HepG2 (cell line): ENCODE data around the gene DRAM1. TPM values are rescaled to one million over a fixed set of nuclear protein-coding genes. Genes with fewer than 3 reads are reported as not detected.

Experiments used
- ARNT2 ChIP-seq: sonication (generic); formaldehyde crosslinking; IDR thresholded peaks from 2 replicates; pipeline ENCODE4 v1.8.0; 2022; ENCODE audit warnings: mild to moderate bottlenecking, low read depth, missing genetic modification reagents, moderate library complexity
- GABPA ChIP-seq, 2 experiments: IDR thresholded peaks; 2 replicates each; pipeline ENCODE4 v1.6.1; 2011 to 2016; ENCODE audit warnings: low read depth in 2 of 2, low read length in 1 of 2, missing biosample characterization in 1 of 2, missing genetic modification characterization in 1 of 2
- HDAC6 ChIP-seq: fragments of 200-600 bp; sonication (generic); IDR thresholded peaks from 2 replicates; pipeline ENCODE4 v1.7.0; 2017; ENCODE audit warnings: mild to moderate bottlenecking, antibody characterized with exemption, low read length, low read depth
- KDM6A ChIP-seq: IDR thresholded peaks from 2 replicates; pipeline ENCODE4 v1.6.1; 2016; ENCODE audit warnings: low read depth
- NFE2 ChIP-seq: sonication (generic); formaldehyde crosslinking; IDR thresholded peaks from 2 replicates; pipeline ENCODE4 v1.4.0; 2020; ENCODE audit warnings: missing genetic modification reagents
- NRL ChIP-seq: sonication (generic); formaldehyde crosslinking; IDR thresholded peaks from 2 replicates; pipeline ENCODE4 v1.5.0; 2020; ENCODE audit warnings: missing genetic modification reagents, mild to moderate bottlenecking, moderate library complexity, borderline replicate concordance
- RNF2 ChIP-seq: fragments of 450-650 bp; conservative IDR thresholded peaks from 2 replicates; pipeline ENCODE4 v1.6.1; 2016; ENCODE audit warnings: low read depth
- SIN3A ChIP-seq: IDR thresholded peaks from 2 replicates; pipeline ENCODE4 v1.6.1; 2011; ENCODE audit warnings: low read depth, mild to moderate bottlenecking, control low read depth, low read length, borderline replicate concordance
- SNAI1 ChIP-seq: sonication (generic); formaldehyde crosslinking; IDR thresholded peaks from 2 replicates; pipeline ENCODE4 v1.5.0; 2020; ENCODE audit warnings: mild to moderate bottlenecking, missing genetic modification reagents, borderline replicate concordance
- SPEN ChIP-seq: sonication (generic); formaldehyde crosslinking; IDR thresholded peaks from 2 replicates; pipeline ENCODE4 v1.5.1; 2020; ENCODE audit warnings: low read depth, mild to moderate bottlenecking, missing genetic modification reagents
- ZFP41 ChIP-seq: sonication (generic); formaldehyde crosslinking; IDR thresholded peaks from 2 replicates; pipeline ENCODE4 v1.4.0; 2020; ENCODE audit warnings: mild to moderate bottlenecking, missing genetic modification reagents, borderline replicate concordance
- ZFY ChIP-seq: sonication (generic); formaldehyde crosslinking; IDR thresholded peaks from 2 replicates; pipeline ENCODE4 v1.4.0; 2020; ENCODE audit warnings: missing genetic modification reagents
- ZNF501 ChIP-seq: sonication (generic); formaldehyde crosslinking; IDR thresholded peaks from 2 replicates; pipeline ENCODE4 v1.5.1; 2020; ENCODE audit warnings: mild to moderate bottlenecking, moderate library complexity, missing genetic modification reagents
- ZNF644 ChIP-seq: IDR thresholded peaks from 2 replicates; pipeline ENCODE4 v1.6.1; 2016; ENCODE audit warnings: low read depth
- ZNF672 ChIP-seq: sonication (generic); formaldehyde crosslinking; IDR thresholded peaks from 2 replicates; pipeline ENCODE4 v1.8.1; 2022; ENCODE audit warnings: missing genetic modification reagents
- ZNF747 ChIP-seq: sonication (generic); formaldehyde crosslinking; IDR thresholded peaks from 2 replicates; pipeline ENCODE4 v1.8.1; 2023; ENCODE audit warnings: missing genetic modification reagents, mild to moderate bottlenecking, borderline replicate concordance
- ZNF773 ChIP-seq: sonication (generic); formaldehyde crosslinking; IDR thresholded peaks from 2 replicates; pipeline ENCODE4 v1.4.0; 2020; ENCODE audit warnings: missing genetic modification reagents, borderline replicate concordance
- ZNF879 ChIP-seq: sonication (generic); formaldehyde crosslinking; IDR thresholded peaks from 2 replicates; pipeline ENCODE4 v1.8.1; 2023; ENCODE audit warnings: missing genetic modification reagents
- ZSCAN25 ChIP-seq: sonication (generic); formaldehyde crosslinking; IDR thresholded peaks from 2 replicates; pipeline ENCODE4 v1.8.0; 2022; ENCODE audit warnings: mild to moderate bottlenecking, missing genetic modification reagents
- polyA plus RNA-seq, 8 experiments: library from polyadenylated mRNA; depleted of rRNA in 3 of 8; stranded (reverse) in 7 of 8; unstranded in 1 of 8; fragments of >200 nt; fragmentation: Illumina TruSeq in 4 of 8; extraction: Trizol in 4 of 8; gene quantifications; 2 replicates each; pipeline versions ENCODE4 v1.2.1 to v1.2.3, GENCODE V29; 2011 to 2016; ENCODE audit warnings: low read depth in 4 of 8, missing spikeins in 1 of 8, mixed read lengths in 1 of 8; ENCODE audit not compliant: insufficient read depth in 1 of 8
- total RNA-seq, 5 experiments: library from RNA; depleted of rRNA; stranded (reverse); fragments of >200 nt; fragmentation: Illumina TruSeq; extraction: Trizol; gene quantifications; 2 replicates each; pipeline ENCODE4 v1.2.3, GENCODE V29; 2016; ENCODE audit warnings: low read depth in 1 of 5
- TF ChIP-seq, protein P1 (sequence below), 2 experiments: fragments of 450-650 bp in 1 of 2; sonication (generic) in 1 of 2; formaldehyde crosslinking; IDR thresholded peaks; 2 replicates each; pipeline versions ENCODE4 v1.5.0 to v1.8.0; 2020 to 2022; ENCODE audit warnings: mild to moderate bottlenecking in 1 of 2, missing genetic modification reagents in 1 of 2
- TF ChIP-seq, protein P2 (sequence below): sonication (generic); formaldehyde crosslinking; IDR thresholded peaks from 2 replicates; pipeline ENCODE4 v1.5.1; 2020; ENCODE audit warnings: mild to moderate bottlenecking, missing genetic modification reagents
- TF ChIP-seq, protein P3 (sequence below): IDR thresholded peaks from 2 replicates; pipeline ENCODE4 v1.6.1; 2018; ENCODE audit warnings: missing genetic modification reagents
- TF ChIP-seq, protein P4 (sequence below): sonication (generic); formaldehyde crosslinking; IDR thresholded peaks from 2 replicates; pipeline ENCODE4 v1.8.1; 2023; ENCODE audit warnings: mild to moderate bottlenecking, missing genetic modification reagents

DRAM1 gene
- total and polyA plus RNA-seq, 2 of the 13 experiments (the other 11 are each of a cell fraction or from before 2014, with no cell fraction given) = 20.9 to 32.6 TPM

DNA sequence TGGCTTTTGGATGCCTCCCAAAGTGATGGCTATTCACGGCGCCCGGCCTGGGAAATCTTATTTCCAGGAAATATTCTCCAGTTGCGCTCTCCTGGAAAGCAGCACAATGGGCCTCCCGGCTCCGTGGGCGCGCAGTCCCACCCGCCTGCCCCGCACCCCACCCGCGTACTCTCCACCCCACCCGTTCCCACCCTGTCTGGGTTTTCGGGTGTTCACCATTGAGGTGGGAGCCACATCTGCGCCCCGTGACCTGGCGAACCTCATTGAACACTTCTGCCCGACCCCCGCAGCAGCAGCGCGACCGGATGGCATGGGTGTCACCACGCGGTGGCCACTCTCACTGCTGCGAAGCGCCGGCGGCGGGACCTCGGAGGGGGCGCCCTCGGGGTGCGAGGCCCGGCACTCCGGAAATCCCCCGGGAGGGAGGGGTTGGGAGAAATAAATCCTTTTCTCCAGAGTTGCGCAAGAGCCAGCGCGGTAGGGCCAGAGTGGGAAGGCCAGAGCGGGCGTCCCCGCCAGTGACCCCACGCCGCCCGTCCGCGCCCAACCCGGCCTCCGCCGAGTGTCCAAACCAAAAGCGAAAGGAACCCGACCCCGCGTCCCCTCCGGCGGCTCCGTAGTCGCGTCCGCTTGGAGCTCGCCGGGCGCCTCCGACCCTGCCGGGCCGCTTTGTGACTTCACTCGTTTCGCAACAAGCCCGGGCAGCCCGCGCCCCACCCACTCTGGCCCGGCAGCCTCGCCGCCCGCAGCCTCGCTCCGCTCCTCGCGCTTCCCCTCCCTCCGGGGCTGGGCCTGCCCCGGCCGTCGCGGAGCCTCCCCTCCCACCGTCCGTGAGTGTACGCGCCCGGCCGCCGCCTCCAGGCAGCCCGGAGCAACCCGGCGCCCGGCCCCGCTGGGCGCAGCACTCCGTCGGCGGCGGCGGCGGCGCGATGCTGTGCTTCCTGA lies at the start of gene DRAM1 (continued):
- TF ChIP-seq SIN3A (0 out of 2 replicates have a peak, but pooled peaks have one; percentile 61), ZSCAN25 (CRISPR knock-in tag) (no peak), ZNF879 (CRISPR knock-in tag) (no peak), ZNF501 (CRISPR knock-in tag) (peak; percentile 90), KDM6A (CRISPR knock-in tag) (no peak), SPEN (CRISPR knock-in tag) (peak; percentile 73), ZNF773 (CRISPR knock-in tag) (peak; percentile 32; the same call in 1 of the 2 replicates), RNF2 (0 out of 2 replicates have a peak, but pooled peaks have one; percentile 39), ZNF644 (CRISPR knock-in tag) (no peak; the same call in 1 of the 2 replicates), NRL (CRISPR knock-in tag) (0 out of 2 replicates have a peak, but pooled peaks have one; percentile 71), ZFY (CRISPR knock-in tag) (peak; percentile 83), ZFP41 (CRISPR knock-in tag) (no peak), NFE2 (CRISPR knock-in tag) (no peak), SNAI1 (peak; percentile 56; the same call in 1 of the 2 replicates), ZNF672 (CRISPR knock-in tag) (no peak), ZNF747 (CRISPR knock-in tag) (peak; percentile 73), HDAC6 (no peak), ARNT2 (CRISPR knock-in tag) (peak; percentile 53), GABPA (IDR thresholded peaks at IDR 0.05; ENCODE audit: low read depth, low read length) (0 out of 2 replicates have a peak, but pooled peaks have one; percentile 5), GABPA (CRISPR knock-in tag; IDR thresholded peaks at IDR 0.05; ENCODE audit: low read depth) (peak; percentile 50; the same call in 1 of the 2 replicates)
- TF ChIP-seq, protein P1, sequence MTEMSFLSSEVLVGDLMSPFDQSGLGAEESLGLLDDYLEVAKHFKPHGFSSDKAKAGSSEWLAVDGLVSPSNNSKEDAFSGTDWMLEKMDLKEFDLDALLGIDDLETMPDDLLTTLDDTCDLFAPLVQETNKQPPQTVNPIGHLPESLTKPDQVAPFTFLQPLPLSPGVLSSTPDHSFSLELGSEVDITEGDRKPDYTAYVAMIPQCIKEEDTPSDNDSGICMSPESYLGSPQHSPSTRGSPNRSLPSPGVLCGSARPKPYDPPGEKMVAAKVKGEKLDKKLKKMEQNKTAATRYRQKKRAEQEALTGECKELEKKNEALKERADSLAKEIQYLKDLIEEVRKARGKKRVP (CRISPR knock-in tag; IDR thresholded peaks at IDR 0.05) = no peak; a peak in 1 of 4 replicates
- TF ChIP-seq, protein P2, sequence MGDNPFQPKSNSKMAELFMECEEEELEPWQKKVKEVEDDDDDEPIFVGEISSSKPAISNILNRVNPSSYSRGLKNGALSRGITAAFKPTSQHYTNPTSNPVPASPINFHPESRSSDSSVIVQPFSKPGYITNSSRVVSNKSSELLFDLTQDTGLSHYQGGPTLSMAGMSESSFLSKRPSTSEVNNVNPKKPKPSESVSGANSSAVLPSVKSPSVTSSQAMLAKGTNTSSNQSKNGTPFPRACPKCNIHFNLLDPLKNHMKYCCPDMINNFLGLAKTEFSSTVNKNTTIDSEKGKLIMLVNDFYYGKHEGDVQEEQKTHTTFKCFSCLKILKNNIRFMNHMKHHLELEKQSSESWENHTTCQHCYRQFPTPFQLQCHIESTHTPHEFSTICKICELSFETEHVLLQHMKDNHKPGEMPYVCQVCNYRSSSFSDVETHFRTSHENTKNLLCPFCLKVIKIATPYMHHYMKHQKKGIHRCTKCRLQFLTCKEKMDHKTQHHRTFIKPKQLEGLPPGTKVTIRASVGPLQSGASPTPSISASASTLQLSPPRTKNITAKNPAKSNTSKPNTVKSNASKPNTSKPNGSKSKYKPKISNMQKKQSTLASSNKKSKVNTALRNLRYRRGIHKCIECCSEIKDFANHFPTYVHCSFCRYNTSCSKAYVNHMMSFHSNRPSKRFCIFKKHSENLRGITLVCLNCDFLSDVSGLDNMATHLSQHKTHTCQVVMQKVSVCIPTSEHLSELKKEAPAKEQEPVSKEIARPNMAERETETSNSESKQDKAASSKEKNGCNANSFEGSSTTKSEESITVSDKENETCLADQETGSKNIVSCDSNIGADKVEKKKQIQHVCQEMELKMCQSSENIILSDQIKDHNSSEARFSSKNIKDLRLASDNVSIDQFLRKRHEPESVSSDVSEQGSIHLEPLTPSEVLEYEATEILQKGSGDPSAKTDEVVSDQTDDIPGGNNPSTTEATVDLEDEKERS (CRISPR knock-in tag) = peak; percentile 67; the same call in 1 of the 2 replicates
- TF ChIP-seq, protein P3, sequence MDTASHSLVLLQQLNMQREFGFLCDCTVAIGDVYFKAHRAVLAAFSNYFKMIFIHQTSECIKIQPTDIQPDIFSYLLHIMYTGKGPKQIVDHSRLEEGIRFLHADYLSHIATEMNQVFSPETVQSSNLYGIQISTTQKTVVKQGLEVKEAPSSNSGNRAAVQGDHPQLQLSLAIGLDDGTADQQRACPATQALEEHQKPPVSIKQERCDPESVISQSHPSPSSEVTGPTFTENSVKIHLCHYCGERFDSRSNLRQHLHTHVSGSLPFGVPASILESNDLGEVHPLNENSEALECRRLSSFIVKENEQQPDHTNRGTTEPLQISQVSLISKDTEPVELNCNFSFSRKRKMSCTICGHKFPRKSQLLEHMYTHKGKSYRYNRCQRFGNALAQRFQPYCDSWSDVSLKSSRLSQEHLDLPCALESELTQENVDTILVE (CRISPR knock-in tag) = peak; percentile 90
- TF ChIP-seq, protein P4, sequence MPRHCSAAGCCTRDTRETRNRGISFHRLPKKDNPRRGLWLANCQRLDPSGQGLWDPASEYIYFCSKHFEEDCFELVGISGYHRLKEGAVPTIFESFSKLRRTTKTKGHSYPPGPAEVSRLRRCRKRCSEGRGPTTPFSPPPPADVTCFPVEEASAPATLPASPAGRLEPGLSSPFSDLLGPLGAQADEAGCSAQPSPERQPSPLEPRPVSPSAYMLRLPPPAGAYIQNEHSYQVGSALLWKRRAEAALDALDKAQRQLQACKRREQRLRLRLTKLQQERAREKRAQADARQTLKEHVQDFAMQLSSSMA (CRISPR knock-in tag) = no peak
